ENCODE results near the gene FUT7.
"Not testable (repeated sequence)": the region's sequence is repeated elsewhere in the genome, so short reads cannot be mapped to it uniquely, and the experiment has no call there.

Gene FUT7

GRCh38 chr9:137065336-137065967 is 33.6 kb upstream of the FUT7 start:
- no peak for DNase-seq

- DNase-seq = no peak
Measured at GRCh38 chr9:137064880-137065164, 32.9 kb upstream of the FUT7 start.

GRCh38 chr9:137064027-137064879 is 32.4 kb upstream of the FUT7 start:
- DNase-seq = peak; percentile 62

GRCh38 chr9:137063311-137064026 is 31.6 kb upstream of the FUT7 start:
- DNase-seq = no peak

- not testable (repeated sequence) for DNase-seq
Measured at GRCh38 chr9:137062798-137063197, 30.9 kb upstream of the FUT7 start.

GRCh38 chr9:137062384-137062783 is 30.5 kb upstream of the FUT7 start:
- no peak for DNase-seq

- DNase-seq = peak; percentile 93
Measured at GRCh38 chr9:137058521-137059234, 26.8 kb upstream of the FUT7 start.

- DNase-seq = no peak
Measured at GRCh38 chr9:137057545-137057944, 25.7 kb upstream of the FUT7 start.

GRCh38 chr9:137056739-137057415 is 25.0 kb upstream of the FUT7 start:
- DNase-seq = no peak

- no peak for DNase-seq
Measured at GRCh38 chr9:137055385-137056364, 23.8 kb upstream of the FUT7 start.

- DNase-seq = no peak
Measured at GRCh38 chr9:137054932-137055384, 23.1 kb upstream of the FUT7 start.

- peak; percentile 22 for DNase-seq
Measured at GRCh38 chr9:137053944-137054931, 22.4 kb upstream of the FUT7 start, which contains the start of gene ENTPD2. Gene ENTPD2, minus strand, starts transcription at chr9:137054061. Its CDS starts 64 bp downstream, at chr9:137053997.

GRCh38 chr9:137052998-137053943 is 21.4 kb upstream of the FUT7 start:
- no peak for DNase-seq

- DNase-seq = no peak
Measured at GRCh38 chr9:137052293-137052692, 20.4 kb upstream of the FUT7 start.

- DNase-seq = no peak
Measured at GRCh38 chr9:137051145-137051724, 19.3 kb upstream of the FUT7 start.

GRCh38 chr9:137050570-137050969 is 18.7 kb upstream of the FUT7 start:
- DNase-seq = peak; percentile 58

- peak; percentile 87 for DNase-seq
Measured at GRCh38 chr9:137049544-137050449, 17.9 kb upstream of the FUT7 start.
